Measurements from ENCODE around the gene GGN.

The GGN gene

DNA sequence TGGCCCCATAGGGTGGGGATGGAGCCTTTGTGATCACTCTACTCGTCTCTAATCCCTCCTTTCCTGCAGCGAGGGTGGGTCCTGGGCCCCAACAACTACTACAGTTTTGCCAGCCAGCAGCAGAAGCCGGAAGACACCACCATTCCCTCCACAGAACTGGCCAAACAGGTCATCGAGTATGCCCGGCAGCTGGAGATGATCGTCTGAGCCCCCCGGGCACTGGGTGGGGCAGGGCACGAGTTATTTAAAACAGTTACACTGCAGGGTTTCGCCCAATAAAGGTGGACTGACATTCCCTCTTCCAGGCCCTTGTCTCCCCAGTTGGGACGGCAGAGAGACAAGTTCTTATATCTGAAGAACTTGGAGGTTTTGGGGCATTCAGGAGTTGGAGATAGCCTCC is 4.7 kb downstream of the GGN start:
- FAIRE-seq = no peak
- DNase-seq (ENCODE audit: insufficient read length, low spot score) = no peak
- TF ChIP-seq POLR2AphosphoS5 (IDR thresholded peaks at IDR 0.05; ENCODE audit: low read depth, low read length) (no peak), PAX5 (IDR thresholded peaks at IDR 0.05; ENCODE audit: insufficient read depth, low read length, severe bottlenecking) (no peak), POU2F2 (IDR thresholded peaks at IDR 0.05; ENCODE audit: low read depth, low read length) (no peak), TAF1 (IDR thresholded peaks at IDR 0.05; ENCODE audit: low read depth, low read length) (no peak), SPI1 (IDR thresholded peaks at IDR 0.05; ENCODE audit: low read depth, low read length) (no peak), POLR2A (IDR thresholded peaks at IDR 0.05; ENCODE audit: low read depth, low read length) (no peak)

DNA sequence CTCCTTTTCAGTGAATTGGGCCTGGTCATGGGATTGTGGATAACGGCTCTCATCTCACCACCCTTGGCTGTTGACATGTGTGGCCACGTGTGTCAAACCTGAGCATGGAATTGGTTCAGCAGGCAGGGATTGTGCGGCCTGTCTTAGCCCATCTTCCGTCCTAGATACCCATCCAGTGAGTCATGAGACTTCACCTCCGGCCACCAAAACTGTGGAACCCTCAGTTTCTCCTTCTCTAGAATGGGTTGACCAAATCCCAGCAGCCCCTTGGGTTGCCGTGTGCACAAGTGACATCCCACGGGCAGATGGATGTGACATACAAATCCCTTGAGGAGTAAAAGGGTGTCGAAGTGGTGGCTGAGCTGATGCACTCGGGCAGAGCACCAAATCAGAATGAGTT is 6.7 kb downstream of the GGN start:
- FAIRE-seq (no peak), DNase-seq (ENCODE audit: insufficient read length, low spot score) (no peak)

DNA sequence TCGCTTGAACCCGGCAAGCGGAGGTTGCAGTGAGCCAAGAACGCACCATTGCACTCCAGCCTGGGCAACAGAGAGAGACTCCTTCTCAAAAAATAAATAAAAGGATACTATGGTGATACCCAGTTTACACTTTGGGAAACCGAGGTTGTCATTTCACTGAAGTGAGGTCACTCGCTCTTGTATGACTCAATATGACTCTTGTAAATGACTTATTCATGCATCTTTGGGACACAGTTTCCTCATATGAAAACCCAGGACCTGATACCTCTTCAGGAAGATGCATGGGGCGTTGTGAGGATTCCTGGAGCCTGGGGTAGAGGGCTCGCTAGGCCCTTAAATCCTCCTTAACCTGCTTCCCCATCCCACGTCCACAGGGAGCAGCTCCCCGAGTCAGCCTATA is 9.0 kb downstream of the GGN start:
- TF ChIP-seq POU2F2 (IDR thresholded peaks at IDR 0.05; ENCODE audit: low read depth, low read length) (no peak), SPI1 (IDR thresholded peaks at IDR 0.05; ENCODE audit: low read depth, low read length) (no peak), POLR2A (IDR thresholded peaks at IDR 0.05; ENCODE audit: low read depth, low read length) (no peak), PAX5 (IDR thresholded peaks at IDR 0.05; ENCODE audit: insufficient read depth, low read length, severe bottlenecking) (no peak), POLR2AphosphoS5 (IDR thresholded peaks at IDR 0.05; ENCODE audit: low read depth, low read length) (no peak), TAF1 (IDR thresholded peaks at IDR 0.05; ENCODE audit: low read depth, low read length) (no peak)
- FAIRE-seq (no peak), DNase-seq (ENCODE audit: insufficient read length, low spot score) (no peak)

More for the DNA sequence above, 6.7 kb downstream of the GGN start:
- TF ChIP-seq TAF1 (IDR thresholded peaks at IDR 0.05; ENCODE audit: low read depth, low read length) (no peak), POLR2AphosphoS5 (IDR thresholded peaks at IDR 0.05; ENCODE audit: low read depth, low read length) (no peak), PAX5 (IDR thresholded peaks at IDR 0.05; ENCODE audit: insufficient read depth, low read length, severe bottlenecking) (no peak)

DNA sequence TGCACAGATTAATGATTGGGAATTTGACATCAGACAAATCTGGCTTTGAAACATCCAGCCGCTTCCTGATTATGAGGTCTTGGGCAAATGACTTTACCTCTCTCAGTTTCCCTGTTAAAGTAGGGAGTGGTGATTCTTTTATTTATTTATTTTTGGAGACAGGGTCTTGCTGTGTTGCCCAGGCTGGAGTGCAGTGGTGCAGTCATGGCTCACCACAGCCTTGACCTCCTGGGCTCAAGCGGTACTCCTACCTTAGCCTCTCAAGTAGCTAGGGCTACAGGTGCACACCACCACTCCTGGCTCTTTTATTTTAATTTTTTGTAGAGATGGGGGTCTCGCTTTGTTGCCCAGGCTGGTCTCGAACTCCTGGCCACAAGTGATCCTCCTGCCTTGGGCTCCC is 10.8 kb downstream of the GGN start:
- DNase-seq (ENCODE audit: insufficient read length, low spot score) (no peak), FAIRE-seq (no peak)
- TF ChIP-seq POU2F2 (IDR thresholded peaks at IDR 0.05; ENCODE audit: low read depth, low read length) (no peak), PAX5 (IDR thresholded peaks at IDR 0.05; ENCODE audit: insufficient read depth, low read length, severe bottlenecking) (no peak), SPI1 (IDR thresholded peaks at IDR 0.05; ENCODE audit: low read depth, low read length) (no peak), TAF1 (IDR thresholded peaks at IDR 0.05; ENCODE audit: low read depth, low read length) (no peak), POLR2A (IDR thresholded peaks at IDR 0.05; ENCODE audit: low read depth, low read length) (no peak), POLR2AphosphoS5 (IDR thresholded peaks at IDR 0.05; ENCODE audit: low read depth, low read length) (no peak)

DNA sequence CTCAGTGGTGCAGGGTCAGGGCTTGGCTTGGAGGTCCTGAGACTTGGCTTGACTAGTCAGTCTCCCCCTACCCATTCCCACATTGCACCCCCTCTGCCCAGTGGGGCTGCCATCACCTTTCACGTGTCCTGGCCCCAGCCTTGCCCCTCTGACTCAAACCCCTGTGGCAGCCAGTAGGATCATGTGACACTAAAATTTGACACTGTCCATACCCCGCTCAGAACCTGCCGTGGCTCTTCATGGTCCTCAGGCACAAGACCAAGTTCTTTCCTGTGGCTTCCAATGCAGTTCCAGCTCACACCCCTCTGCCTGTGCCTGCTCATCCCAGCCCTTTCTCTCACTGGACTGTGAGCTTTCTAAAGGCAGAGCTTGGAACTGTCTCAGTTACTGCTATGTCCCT is 11.3 kb downstream of the GGN start:
- DNase-seq (ENCODE audit: insufficient read length, low spot score) (no peak), FAIRE-seq (no peak)
- TF ChIP-seq TAF1 (IDR thresholded peaks at IDR 0.05; ENCODE audit: low read depth, low read length) (no peak), PAX5 (IDR thresholded peaks at IDR 0.05; ENCODE audit: insufficient read depth, low read length, severe bottlenecking) (no peak), POU2F2 (IDR thresholded peaks at IDR 0.05; ENCODE audit: low read depth, low read length) (no peak), POLR2AphosphoS5 (IDR thresholded peaks at IDR 0.05; ENCODE audit: low read depth, low read length) (no peak), SPI1 (IDR thresholded peaks at IDR 0.05; ENCODE audit: low read depth, low read length) (no peak), POLR2A (IDR thresholded peaks at IDR 0.05; ENCODE audit: low read depth, low read length) (no peak)

DNA sequence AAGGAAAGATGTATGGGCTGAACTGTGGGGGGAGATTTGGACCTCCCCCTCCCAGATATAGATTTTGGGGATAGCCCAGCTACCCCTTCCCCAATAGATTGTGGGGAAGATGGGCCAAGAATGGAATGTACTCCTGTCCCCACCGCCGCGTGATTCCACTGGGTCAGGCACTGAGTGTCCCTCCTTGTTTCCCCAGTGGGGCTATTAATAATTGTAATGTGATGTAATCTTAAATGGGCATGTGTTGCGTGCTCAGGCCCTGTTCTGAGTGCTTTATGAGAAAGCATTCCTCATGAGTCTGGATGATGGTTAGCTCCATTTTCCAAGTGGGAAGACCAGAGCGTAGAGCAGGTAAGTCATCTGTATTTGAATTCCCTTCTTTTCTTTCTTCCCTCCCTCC is 12.1 kb downstream of the GGN start:
- no peak for FAIRE-seq
- DNase-seq (ENCODE audit: insufficient read length, low spot score) = no peak
- TF ChIP-seq SPI1 (IDR thresholded peaks at IDR 0.05; ENCODE audit: low read depth, low read length) = no peak
- TF ChIP-seq POU2F2 (IDR thresholded peaks at IDR 0.05; ENCODE audit: low read depth, low read length) = no peak
- no peak for TF ChIP-seq POLR2AphosphoS5 (IDR thresholded peaks at IDR 0.05; ENCODE audit: low read depth, low read length)
- no peak for TF ChIP-seq POLR2A (IDR thresholded peaks at IDR 0.05; ENCODE audit: low read depth, low read length)
- TF ChIP-seq TAF1 (IDR thresholded peaks at IDR 0.05; ENCODE audit: low read depth, low read length) = no peak
- no peak for TF ChIP-seq PAX5 (IDR thresholded peaks at IDR 0.05; ENCODE audit: insufficient read depth, low read length, severe bottlenecking)

DNA sequence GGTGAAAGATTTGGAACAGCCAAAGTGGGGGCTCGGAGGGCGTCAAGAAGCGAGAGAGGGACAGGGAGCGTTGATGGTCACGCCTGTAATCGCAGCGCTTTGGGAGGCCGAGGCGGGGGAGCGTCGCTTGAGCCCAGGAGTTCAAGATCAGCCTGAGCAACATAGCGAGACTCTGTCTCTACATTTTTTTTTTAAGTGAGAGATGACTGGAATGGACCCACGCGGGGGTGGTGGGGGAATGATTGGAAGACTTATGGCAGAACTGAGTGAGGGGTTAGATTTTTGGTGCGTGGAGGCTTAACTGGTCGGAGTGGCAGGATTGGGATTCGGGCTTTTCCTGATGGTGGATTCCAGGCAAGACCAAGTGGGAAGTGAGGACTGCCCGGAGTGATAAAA is 12.7 kb downstream of the GGN start:
- DNase-seq (ENCODE audit: insufficient read length, low spot score) = no peak
- no peak for FAIRE-seq
- no peak for TF ChIP-seq POU2F2 (IDR thresholded peaks at IDR 0.05; ENCODE audit: low read depth, low read length)
- TF ChIP-seq POLR2AphosphoS5 (IDR thresholded peaks at IDR 0.05; ENCODE audit: low read depth, low read length) = no peak
- no peak for TF ChIP-seq PAX5 (IDR thresholded peaks at IDR 0.05; ENCODE audit: insufficient read depth, low read length, severe bottlenecking)
- no peak for TF ChIP-seq POLR2A (IDR thresholded peaks at IDR 0.05; ENCODE audit: low read depth, low read length)
- no peak for TF ChIP-seq TAF1 (IDR thresholded peaks at IDR 0.05; ENCODE audit: low read depth, low read length)
- no peak for TF ChIP-seq SPI1 (IDR thresholded peaks at IDR 0.05; ENCODE audit: low read depth, low read length)

DNA sequence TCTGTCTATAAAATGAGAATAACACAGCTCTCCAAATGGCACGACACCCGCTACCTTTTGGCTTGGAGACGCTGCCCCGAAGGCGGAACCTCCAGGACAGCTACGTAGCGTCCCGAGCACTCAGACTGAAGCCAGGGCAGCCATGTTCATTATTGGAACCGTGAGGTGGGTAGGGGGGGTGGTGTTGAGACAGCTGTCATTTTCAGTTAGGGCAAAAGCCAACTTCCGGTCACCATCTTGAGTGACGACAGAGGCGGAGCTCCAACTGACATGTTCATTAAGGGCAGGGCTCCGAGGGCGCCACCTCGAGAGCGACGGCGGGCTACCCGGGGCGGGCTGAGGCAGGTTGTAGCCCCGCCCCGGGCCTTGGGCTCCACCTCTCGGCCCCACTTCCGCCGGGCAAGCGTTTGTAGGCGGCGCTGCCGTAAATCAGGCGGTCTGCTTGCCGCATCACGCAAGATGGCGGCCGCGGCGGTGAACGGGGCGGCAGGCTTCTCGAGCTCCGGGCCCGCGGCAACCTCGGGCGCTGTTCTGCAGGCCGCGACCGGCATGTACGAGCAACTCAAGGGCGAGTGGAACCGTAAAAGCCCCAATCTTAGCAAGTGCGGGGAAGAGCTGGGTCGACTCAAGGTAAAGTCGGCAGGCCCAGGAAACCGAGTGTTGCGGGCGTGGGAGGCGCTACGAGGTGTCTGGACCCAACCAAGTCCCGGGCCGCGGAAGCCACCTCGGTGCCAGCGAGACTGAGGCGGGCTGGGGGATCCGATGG is 13.3 kb downstream of the GGN start, which contains the start of gene PSMD8:
Gene PSMD8, plus strand, starts transcription at position 240 of the 766 bp plus-strand sequence. Its CDS starts 31 bp downstream, at position 271.
- FAIRE-seq = peak; percentile 99
- TF ChIP-seq POU2F2 (IDR thresholded peaks at IDR 0.05; ENCODE audit: low read depth, low read length) = no peak; the same call in none of the 2 replicates
- TF ChIP-seq POLR2A (IDR thresholded peaks at IDR 0.05; ENCODE audit: low read depth, low read length) = peak; percentile 91
- TF ChIP-seq PAX5 (IDR thresholded peaks at IDR 0.05; ENCODE audit: insufficient read depth, low read length, severe bottlenecking) = no peak
- peak; percentile 90 for TF ChIP-seq POLR2AphosphoS5 (IDR thresholded peaks at IDR 0.05; ENCODE audit: low read depth, low read length)
- peak; percentile 99 for TF ChIP-seq TAF1 (IDR thresholded peaks at IDR 0.05; ENCODE audit: low read depth, low read length)
- TF ChIP-seq SPI1 (IDR thresholded peaks at IDR 0.05; ENCODE audit: low read depth, low read length) = peak; percentile 45

DNA sequence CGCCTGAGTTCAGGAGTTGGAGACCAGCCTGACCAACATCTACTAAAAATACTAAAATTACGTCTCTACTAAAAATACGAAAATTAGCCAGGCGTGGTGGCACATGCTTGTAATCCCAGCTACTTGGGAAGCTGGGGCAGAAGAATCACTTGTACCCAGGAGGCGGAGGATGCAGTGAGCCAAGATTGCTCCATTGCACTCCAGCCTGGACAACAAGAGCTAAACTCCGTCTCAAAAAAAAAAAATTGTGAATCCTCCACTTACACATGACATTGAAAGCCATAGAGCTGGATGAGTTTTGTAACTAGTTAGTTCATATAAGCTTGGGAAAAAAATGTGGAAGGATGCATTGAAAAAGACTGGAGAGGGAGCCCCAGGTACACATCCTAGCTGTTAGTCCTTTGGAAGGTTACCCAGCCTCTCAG is 13.9 kb downstream of the GGN start:
- FAIRE-seq (no peak), DNase-seq (ENCODE audit: insufficient read length, low spot score) (no peak)
- no peak for TF ChIP-seq POU2F2 (IDR thresholded peaks at IDR 0.05; ENCODE audit: low read depth, low read length)
- TF ChIP-seq POLR2AphosphoS5 (IDR thresholded peaks at IDR 0.05; ENCODE audit: low read depth, low read length) = no peak
- TF ChIP-seq POLR2A (IDR thresholded peaks at IDR 0.05; ENCODE audit: low read depth, low read length) = no peak
- no peak for TF ChIP-seq SPI1 (IDR thresholded peaks at IDR 0.05; ENCODE audit: low read depth, low read length)
- no peak for TF ChIP-seq TAF1 (IDR thresholded peaks at IDR 0.05; ENCODE audit: low read depth, low read length)
- no peak for TF ChIP-seq PAX5 (IDR thresholded peaks at IDR 0.05; ENCODE audit: insufficient read depth, low read length, severe bottlenecking)

More for the DNA sequence above, 13.3 kb downstream of the GGN start, which contains the start of gene PSMD8:
- DNase-seq (ENCODE audit: insufficient read length, low spot score) = peak; percentile 98
